NCI-H526 treated with DMSO at 0.1 percent for 48 hours (cell line): Measurements from ENCODE around the gene BBS9.
A peak's percentile ranks its signal among the peaks of the same experiment; 100 is the strongest.

Experiments used
- DNase-seq: peaks from one replicate; lab custom pipeline; 2025; lab: John Stamatoyannopoulos, UW

Gene BBS9

DNA sequence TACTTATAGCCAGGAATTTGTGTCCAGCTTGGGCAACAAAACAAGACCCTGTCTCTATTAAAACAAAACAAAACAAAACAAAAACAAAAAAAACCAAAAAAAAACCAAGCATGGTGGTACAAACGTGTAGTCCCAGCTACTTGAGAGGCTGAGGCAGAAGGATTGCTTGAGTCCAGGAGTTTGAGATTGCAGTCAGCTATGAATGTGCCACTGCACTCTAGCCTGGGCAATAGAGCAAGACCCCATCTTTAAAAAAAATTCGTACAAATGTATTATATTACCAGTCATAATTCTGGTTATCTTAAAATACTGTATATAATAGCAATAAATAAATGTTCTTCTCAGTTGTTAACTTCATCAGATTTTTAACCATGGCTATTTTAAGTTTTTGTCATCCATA lies 2.3 kb upstream of the BBS9 start:
- DNase-seq = no peak

DNA sequence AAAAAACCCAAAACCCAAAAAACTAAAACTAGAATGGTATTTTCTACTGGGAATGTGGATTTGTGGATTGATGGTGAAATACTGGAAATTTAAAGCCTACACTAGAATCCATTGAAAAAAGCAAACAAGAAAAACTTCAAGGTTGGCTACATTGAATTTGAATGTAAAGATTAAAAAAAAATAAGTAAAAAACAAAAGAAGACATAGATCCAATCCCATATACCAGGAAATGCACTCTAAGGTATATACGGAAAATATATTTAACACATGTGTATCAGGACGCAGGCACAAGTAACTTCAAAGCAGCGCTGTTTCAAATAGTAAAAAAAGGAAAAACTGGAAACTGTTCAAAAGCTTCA lies 754 bp upstream of the BBS9 start:
- no peak for DNase-seq

DNA sequence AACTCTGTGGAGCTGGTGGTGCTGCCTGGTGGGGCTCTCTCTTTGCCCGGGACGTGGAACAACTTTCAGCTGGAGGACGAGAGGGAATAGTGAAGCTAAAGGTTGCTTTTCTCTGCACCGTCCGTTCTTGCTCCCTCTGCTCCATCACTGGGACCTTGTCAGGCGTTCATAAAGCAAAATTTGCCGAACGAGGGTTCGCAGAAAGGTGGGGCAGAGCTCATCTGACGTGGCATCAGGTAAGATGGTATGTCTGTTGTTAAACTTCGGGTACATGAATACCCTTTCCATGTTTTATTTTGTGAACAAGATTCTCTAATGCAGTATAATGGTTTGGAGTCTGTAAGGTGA lies 416 bp downstream of the BBS9 start:
- no peak for DNase-seq

DNA sequence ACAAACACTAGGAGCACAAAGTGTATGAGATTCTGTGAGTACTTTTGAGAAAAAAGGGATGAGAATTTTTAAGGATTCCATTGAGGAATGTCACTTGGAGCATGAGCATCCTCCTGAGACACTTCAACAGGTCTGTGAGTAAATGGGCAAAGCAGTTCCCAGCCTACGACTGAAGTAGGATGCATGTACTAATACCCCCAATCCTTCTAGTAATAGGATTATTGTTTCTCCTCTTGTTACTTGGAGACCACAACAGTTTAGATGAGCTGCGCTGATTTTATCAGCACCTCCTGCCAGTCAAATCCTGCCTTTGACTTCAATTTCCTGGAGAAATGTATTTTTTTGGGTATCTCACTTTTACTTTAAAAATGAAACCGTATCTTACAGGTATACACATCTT lies 820 bp downstream of the BBS9 start:
- no peak for DNase-seq

DNA sequence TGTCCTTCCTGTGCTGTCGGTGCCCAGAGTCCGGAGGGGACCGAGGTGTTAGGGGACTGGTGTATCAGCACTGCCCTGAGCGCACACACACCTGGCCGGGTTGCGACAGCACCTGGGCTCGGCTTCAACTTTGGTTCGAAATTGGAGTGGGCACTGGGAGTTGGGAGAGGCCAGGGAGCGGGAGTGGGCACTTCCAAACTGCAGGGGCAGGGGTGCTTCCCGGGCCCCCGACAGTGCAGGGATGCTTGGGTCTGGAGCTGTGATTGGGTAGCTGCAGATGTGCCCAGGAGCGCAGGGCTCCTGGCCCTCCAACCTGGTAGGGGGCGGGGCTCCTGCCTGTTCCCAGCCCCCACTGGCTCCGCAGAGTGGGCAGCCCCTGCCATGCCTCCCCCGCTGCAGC lies 7.7 kb downstream of the BBS9 start:
- no peak for DNase-seq

DNA sequence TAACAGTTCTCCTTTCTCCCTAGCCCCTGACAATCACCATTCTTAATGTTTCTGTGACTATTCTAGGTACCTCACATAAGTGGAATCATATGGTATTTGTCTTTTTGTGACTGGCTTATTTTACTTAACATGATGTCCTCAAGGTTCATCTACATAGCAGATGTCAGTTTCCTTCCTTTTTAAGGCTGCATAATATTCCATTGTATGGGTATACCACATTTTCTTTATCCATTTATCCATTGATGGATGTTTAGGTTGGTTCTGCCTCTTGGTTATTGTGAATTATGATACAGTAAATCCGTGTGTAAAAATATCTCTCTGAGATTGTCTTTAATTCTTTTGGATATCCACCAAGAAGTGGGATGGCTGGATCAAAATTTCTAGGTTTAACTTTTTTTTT lies 13.2 kb downstream of the BBS9 start:
- no peak for DNase-seq

DNA sequence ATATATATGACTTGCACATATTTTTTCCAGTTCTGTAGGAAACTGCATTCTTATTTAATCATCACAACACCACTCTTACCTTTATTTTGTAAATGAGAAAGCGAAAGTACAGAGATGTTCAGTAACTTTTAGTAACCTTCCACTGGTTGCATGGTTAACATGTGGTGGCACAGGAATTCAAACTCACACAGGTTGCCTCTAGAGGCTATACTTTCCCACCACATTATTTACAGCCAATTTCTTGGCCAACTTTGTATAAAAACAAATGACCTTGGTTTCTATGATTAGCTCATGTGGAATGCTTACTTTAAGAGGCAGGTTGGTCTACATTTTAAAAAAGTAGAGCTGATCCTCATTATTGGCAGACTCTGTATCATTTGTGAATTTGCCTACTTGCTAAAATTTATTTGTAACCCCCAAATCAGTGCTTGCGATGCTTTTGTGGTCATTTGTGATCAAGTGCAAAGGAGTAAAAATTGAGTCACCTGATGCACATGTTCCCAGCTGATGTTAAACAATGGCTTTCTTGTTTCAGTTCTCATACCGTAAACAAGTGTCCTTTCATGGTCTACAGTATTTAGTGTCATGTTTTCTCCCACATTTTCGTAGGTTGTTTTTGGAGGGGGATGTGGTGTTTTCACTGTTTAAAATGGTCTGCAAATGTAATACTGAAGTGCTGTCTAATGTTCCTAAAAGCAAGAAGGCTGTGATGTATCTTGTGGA lies 14.8 kb downstream of the BBS9 start:
- DNase-seq = no peak

DNA sequence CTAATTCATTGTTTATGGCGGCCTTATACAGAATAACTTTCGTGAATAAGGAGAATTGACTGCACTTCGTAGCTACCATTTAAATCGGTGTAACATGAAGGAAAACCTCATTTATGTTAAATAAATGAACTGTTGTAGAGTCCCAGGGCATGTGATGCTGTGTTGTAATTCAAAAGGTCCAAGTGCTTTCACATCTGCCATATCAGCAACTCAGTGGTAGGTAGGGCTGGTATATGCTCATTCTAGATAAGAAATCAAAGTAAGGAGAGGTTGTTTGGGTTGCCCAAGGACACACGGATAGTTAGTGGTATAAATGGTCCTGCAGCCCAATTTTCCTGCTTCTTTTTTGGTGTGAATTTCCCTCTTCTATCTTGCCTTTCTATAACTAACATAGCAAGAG lies 15.8 kb downstream of the BBS9 start:
- DNase-seq = no peak

DNA sequence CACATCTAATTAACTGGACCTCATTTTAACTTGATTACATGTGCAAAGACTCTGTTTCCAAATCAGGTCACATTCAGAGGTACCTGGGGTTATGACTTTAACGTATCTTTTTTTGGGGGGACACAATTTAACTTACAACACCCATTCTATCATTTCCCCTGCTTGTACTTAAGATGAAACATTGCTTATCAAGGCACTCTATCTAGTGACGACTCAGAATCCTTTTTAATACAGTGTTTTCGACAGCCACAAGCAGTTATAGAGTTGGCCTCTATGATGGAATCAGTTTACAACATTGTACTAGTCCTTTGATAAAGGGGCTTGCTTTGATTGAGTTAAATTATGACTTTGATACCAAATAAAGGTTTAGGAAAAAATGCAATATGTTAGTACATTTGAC lies 22.7 kb downstream of the BBS9 start:
- no peak for DNase-seq

DNA sequence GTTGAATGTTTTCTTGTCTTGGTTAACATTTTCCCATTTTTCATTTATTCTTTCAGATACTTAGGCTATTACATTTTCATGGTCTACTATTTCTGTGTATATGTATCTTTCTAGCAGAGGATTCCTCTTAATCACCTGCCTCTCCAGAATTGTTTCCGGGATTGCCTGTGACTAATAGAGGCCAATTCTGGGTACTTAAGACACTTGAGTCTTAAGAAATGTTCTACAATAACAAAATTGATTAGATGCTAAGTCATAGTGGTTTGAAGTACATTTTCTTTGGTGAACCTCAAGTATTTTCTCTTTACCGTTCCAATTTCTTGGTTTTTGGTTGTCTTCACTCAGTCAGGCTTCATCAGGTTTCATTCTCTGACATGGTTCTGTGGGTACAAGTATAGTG lies 26.4 kb downstream of the BBS9 start:
- DNase-seq = no peak

DNA sequence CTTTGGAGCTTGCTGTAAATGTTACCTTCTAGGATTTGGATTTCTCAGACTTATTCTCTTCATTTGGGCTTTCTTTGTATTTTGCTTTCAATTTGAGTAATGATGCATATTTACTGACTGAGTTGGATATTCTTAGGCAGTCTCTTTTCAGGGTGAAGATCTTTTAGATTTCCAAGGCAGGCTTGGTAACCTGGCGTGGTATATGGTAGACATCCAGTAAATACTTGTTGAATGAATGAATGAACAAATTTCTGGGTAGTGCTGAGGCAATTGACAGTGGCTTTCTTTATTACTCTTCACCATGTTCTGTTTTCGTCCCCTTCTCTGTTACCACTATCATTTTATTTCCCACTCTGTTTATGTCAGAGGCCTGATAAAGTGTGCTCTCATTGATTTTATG lies 27.1 kb downstream of the BBS9 start:
- DNase-seq = no peak

DNA sequence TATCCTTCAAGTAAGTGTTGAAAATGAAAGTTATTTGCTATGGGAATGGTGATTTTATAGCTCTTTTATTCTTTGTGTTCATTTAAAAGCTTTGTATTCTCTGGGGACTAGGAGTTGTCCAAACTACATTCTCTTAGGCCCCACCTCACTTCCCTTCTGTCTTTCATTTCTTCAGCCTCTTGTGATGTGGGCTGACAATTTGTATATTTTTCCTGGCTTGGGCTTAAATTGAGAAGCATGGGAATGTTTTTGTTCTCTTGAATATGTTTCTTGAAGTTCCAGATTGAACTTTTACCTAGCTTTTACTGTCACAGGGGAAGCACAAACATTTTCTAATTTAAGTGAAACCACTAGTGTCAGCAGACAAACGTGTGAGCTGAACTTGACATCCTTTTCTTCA lies 27.9 kb downstream of the BBS9 start:
- DNase-seq = no peak

DNA sequence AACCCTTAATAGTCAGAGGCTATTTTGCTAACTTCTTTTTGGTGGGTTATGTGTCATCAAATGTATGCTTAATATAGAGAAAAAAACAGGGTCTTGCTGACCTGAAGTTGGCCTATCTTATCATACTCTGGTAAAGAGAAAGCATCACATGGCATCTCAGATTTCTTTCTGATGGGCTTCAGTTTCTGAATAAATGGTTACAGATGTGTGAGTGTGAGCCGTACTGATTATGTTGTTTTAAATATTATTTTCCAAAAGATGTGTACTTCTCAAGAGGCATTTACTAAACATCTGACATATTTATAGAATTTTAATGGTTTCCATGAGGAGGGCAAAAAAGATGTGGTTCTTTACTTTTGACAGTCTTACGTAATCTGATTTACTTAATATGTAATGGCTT lies 28.4 kb downstream of the BBS9 start:
- no peak for DNase-seq

DNA sequence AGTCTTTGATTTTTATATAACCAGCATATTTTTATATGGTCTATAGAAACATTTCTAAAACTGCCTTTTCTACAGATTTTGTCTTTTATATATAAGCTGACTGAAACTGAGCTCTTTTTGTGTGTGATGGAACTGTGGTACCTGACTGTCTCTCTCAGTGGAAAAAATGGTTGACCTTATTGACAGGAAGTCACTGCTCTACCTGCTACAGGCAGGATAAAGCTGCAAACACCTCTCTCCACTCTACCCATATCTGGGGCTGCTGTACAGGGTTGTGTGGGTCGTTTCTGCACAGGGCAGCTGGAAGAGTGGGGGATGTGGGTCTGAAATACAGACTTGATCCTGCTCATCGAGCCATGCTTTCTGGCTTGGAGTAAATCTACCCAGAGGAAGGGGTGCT lies 48.5 kb downstream of the BBS9 start:
- no peak for DNase-seq

DNA sequence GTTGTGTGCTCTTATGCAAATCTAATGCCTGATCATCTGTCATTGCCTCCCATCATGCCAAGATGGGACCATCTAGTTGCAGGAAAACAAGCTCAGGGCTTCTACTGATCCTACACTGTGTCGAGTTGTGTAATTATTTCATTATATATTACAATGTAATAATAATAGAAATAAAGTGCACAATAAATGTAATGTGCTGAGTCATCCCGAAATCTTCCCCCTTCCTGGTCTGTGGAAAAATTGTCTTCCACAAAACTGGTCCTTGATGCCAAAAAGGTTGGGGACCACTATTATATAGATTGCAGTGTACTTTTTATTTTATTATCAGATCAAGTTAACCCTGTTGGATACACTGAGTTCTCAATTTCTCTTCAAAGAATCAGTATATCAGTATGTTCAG lies 50.2 kb downstream of the BBS9 start:
- no peak for DNase-seq

DNA sequence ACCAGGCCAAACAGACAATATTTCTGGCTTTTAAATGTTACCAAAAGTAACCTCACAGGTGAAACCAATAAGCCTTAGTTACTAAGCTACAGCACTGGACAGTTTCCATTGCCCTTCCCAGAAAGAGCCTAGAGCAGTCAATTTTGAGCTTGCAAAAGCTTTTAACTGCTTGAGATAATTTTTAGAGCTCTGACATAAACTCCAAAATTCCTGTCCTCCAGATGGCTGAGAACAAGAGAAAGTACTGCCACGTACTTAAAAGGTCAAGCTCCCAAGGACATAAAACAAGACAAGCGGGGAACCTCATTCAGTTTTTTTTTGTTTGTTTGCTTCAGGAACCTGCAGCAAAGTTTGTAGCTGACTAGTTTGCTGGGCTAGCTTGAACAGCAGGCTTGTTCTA lies 54.1 kb downstream of the BBS9 start:
- no peak for DNase-seq

DNA sequence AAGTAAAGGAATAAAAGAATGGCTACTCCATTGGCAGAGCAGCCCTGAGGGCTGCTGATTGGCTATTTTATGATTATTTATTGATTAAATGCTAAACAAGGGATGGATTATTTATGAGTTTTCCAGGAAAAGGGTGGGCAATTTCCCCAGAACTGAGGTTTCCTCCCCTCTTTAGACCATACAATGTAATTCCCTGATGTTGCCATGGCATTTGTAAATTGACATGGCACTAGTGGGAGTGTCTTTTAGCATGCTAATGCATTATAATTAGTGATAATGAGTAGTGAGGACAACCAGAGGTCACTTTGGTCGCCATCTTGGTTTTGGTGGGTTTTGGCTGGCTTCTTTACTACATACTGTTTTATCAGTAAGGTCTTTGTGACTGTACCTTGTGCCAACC lies 55.5 kb downstream of the BBS9 start:
- DNase-seq = no peak

DNA sequence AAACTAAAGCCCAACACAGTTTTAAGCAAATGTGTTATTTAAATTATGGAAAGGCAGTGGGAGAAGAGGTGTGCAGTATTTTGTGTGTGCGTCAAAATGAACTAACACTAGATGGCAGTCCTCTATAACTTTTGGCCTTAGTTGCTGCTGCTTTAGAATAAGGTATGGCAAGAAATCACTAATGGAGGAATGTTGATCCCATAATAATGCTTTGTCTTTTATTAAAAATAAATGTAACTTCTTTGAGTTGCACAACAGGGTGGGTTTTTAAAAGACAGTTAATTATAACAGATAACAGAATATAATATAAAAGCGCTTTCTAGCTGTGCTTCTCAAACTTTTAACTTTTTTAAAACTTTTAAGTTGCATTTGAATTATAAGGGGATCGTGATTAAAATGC lies 56.4 kb downstream of the BBS9 start:
- peak; percentile 56 for DNase-seq

DNA sequence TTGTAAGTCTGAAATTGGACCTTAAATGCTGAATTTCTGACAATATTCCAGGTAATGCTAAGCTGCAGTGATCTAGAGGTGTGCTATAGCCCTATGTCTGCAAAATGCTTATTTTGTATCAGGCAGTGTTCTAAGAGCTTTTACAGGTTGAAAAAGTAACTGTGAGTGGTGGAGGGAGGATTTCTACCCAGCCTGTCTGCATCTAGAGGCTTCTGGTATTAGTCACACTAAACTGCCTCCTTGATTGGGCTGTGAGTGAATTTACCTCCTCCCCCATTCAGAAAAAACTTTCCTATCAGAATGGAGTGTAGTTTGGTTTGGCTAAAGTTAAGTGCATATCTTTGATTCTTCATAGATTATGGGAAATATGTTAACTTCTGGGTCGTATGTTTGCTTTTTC lies 56.8 kb downstream of the BBS9 start:
- DNase-seq = no peak

DNA sequence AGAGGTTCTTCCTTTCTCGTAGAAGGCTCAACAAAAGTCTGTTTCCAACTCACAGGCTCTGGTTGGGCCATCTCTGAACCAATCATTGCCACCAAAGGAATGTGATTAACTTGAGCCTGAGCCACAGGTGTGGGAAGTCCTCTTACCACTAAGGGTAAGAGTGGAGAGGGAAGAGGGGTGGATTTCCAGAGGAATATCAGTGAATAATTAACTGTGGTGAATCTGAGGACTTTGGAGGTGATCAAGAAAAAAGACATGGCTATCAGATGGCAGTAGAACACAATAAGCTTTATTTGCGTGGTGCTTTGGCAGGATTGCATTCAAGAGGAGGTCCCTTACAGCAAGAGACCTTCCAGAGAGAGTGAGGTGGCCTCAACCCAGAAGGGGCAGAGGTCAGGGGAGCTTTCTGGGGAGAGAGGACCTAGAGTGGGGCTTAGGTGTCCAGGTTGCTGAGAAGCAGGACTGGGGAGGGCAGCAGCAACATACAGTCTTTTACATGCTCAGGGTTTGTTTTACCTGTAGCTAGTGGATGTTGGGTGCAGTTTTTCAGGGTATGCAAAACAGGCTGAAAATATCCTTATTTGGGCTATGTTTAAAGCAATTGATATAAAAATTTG lies 61.4 kb downstream of the BBS9 start:
- DNase-seq = no peak

DNA sequence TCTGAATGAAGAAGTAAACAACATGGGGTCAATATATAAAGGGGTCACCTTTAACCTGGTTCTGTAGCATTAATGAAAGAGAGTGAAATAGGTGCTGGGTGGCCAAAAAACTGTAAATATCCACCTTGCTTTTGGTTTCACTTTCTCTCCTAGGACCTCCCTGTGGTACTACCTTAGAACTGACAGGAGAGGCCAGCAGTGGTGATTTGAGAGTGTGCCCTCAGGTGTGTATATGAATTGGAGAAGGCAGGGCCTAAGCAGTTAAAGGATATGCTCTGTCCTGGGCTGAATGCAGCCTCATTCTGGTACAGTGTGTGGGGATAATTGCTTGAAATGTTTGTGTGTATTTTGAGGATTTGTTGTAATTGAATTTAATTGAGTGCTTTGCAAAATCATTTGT lies 62.0 kb downstream of the BBS9 start:
- DNase-seq = no peak

DNA sequence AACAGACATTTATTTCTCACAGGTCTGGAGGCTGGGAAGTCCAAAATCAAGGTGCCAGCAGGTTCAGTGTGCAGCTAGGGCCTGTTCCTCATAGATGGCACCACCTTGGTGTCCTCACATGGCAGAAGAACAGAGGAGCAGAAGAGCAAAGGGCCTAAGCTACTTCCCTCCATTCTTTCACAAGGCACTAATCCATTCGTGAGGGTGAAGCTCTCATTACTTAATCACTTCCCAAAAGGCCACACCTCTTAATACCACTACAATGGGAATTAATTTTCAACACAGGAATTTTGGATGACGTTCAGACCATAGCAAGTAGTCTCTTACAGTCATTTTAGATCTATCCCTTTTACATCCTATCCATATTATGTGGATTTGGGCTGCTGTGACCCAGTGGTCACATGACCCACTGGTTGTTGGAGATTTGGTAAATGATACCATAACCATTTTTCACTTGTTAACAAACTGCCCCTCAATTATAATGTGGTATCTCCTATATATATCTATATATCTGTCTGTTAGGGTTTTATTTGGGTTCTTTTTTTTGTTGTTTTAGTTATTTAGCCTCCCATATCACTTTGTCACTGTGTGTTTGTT lies 63.4 kb downstream of the BBS9 start:
- no peak for DNase-seq

DNA sequence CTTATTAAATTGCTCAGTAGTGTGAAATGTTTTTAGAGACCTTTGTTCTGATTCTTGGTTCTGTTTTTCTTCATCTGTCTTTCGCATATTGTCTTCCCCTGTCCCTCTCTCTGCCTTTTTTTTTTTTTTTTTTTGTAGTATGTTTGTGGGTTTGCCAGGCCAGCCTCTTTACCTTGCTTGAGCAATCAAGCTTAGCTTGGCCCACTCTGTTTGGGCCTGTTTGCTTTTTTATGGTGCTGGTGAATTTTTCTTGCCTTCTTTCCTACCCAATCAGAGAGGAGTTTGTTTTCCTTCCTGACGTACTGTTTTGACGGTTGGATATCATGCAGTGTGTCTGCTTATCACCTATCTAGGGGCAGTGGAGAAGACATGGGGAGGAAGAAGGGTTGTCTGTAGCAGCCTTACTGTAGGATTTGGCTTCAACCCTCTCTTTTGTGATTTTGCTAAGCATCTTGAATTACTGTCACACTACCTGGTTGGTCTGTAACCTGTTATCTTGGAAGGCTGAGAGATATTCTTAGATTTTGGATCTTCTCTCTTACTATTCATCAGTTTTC lies 64.0 kb downstream of the BBS9 start:
- no peak for DNase-seq

DNA sequence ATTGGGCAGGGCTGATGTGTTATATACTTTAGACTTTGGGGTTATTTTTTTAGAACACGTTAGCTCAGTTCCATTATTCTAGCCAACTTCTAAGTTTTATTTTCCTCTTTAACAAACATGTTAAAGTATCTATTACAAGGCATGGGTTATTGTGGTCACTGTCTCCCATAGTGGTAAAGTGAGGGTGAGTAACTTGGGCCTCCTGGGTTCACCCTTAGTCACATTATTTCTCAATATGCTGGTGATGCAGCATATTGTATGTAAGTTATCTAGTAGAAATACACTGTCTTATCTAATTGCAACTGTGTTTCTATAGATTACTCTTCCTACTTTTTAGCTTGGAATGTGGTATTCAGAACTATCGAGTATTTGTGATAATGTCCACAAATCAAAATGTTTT lies 65.9 kb downstream of the BBS9 start:
- DNase-seq = no peak
